ENCODE measurements around the gene MAN1C1. TPM values are rescaled to one million over a fixed set of nuclear protein-coding genes. Genes with fewer than 3 reads are reported as not detected.

MAN1C1 gene
- total RNA-seq, 1 donor from 2014 or later: 22.6 TPM

GRCh38 chr1:25819491-25820246, 203.1 kb downstream of the MAN1C1 start, which contains the start of gene MTFR1L:
Gene MTFR1L, plus strand, starts transcription at chr1:25819954. Its CDS starts 3,151 bp downstream, at chr1:25823105.
- DNase-seq (ENCODE audit: low read depth, low spot score): peak; percentile 67
- TF ChIP-seq CTCF (conservative IDR thresholded peaks at IDR 0.05): no peak
- Mint-ChIP-seq H3K4me1 (peaks cover 38% of the 10 kb centered on the region), H3K9me3 (no peaks in the 10 kb centered on the region), H3K27me3 (ENCODE audit: low read depth) (peaks cover 11% of the 10 kb centered on the region), H3K36me3 (ENCODE audit: low read depth) (no peaks in the 10 kb centered on the region), H3K4me3 (peak within 1 kb of the TSS; percentile 98), H3K27ac (ENCODE audit: unreplicated experiment) (peak within 1 kb of the TSS; percentile 97)

GRCh38 chr1:25820247-25821111, 203.9 kb downstream of the MAN1C1 start:
- no peaks in the 10 kb centered on the region for H3K36me3 Mint-ChIP-seq (ENCODE audit: low read depth)
- peak overlapping the region; percentile 95 for H3K27ac Mint-ChIP-seq (ENCODE audit: unreplicated experiment)
- H3K4me1 Mint-ChIP-seq: peaks cover 38% of the 10 kb centered on the region
- H3K9me3 Mint-ChIP-seq: no peaks in the 10 kb centered on the region
- H3K27me3 Mint-ChIP-seq (ENCODE audit: low read depth): peaks cover 11% of the 10 kb centered on the region
- no peak for DNase-seq (ENCODE audit: low read depth, low spot score)
- TF ChIP-seq CTCF (conservative IDR thresholded peaks at IDR 0.05): no peak
- peak overlapping the region; percentile 98 for H3K4me3 Mint-ChIP-seq

GRCh38 chr1:25821112-25821476, 204.5 kb downstream of the MAN1C1 start:
- no peak overlapping the region for H3K27ac Mint-ChIP-seq (ENCODE audit: unreplicated experiment)
- peaks cover 38% of the 10 kb centered on the region for H3K4me1 Mint-ChIP-seq
- H3K9me3 Mint-ChIP-seq: no peaks in the 10 kb centered on the region
- peak overlapping the region; percentile 94 for H3K4me3 Mint-ChIP-seq
- TF ChIP-seq CTCF (conservative IDR thresholded peaks at IDR 0.05): no peak
- H3K36me3 Mint-ChIP-seq (ENCODE audit: low read depth): no peaks in the 10 kb centered on the region
- peaks cover 11% of the 10 kb centered on the region for H3K27me3 Mint-ChIP-seq (ENCODE audit: low read depth)
- DNase-seq (ENCODE audit: low read depth, low spot score): no peak

- Mint-ChIP-seq H3K27ac (ENCODE audit: unreplicated experiment) (peak overlapping the region; percentile 21), H3K9me3 (no peaks in the 10 kb centered on the region), H3K27me3 (ENCODE audit: low read depth) (peaks cover 11% of the 10 kb centered on the region), H3K36me3 (ENCODE audit: low read depth) (no peaks in the 10 kb centered on the region), H3K4me1 (peaks cover 38% of the 10 kb centered on the region), H3K4me3 (peak overlapping the region; percentile 94)
- no peak for DNase-seq (ENCODE audit: low read depth, low spot score)
- no peak for TF ChIP-seq CTCF (conservative IDR thresholded peaks at IDR 0.05)
Observed at GRCh38 chr1:25821630-25822091, 205.1 kb downstream of the MAN1C1 start.

GRCh38 chr1:25825605-25826004, 209.0 kb downstream of the MAN1C1 start:
- Mint-ChIP-seq H3K27me3 (ENCODE audit: low read depth) (peaks cover 5% of the 10 kb centered on the region), H3K4me1 (peaks cover 18% of the 10 kb centered on the region), H3K9me3 (no peaks in the 10 kb centered on the region), H3K4me3 (peak overlapping the region; percentile 25), H3K36me3 (ENCODE audit: low read depth) (peaks cover 11% of the 10 kb centered on the region), H3K27ac (ENCODE audit: unreplicated experiment) (peak overlapping the region; percentile 27)
- TF ChIP-seq CTCF (conservative IDR thresholded peaks at IDR 0.05): no peak
- DNase-seq (ENCODE audit: low read depth, low spot score): no peak

Measured in neural crest cell (in vitro differentiated cells).